Measurements from ENCODE around the gene STXBP6. TPM values are rescaled to one million over a fixed set of nuclear protein-coding genes. Genes with fewer than 3 reads are reported as not detected.

Gene STXBP6
- total RNA-seq, 1 donor from 2014 or later, result 27.4 TPM

DNA sequence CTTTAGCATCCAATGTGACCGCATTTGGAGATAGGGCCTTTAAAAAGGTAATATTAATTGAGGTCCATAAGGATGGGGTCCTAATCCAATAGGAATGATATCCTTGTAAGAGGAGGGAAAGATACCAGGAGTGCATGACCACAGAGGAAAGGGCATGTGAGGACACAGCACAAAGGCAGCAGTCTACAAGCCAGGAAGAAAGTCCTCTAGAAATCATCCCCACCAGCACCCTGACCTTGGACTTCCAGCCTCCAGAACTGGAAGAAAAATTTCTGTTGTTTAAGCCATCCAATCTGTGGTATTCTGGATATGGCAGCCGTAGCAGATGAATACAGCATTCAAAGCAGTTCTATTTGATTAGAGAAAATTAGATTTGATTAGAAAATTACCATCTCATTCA, 145.4 kb downstream of the STXBP6 start:
- H3K9me3 ChIP-seq, result no peaks in the 10 kb centered on the region
- no peak overlapping the region for H3K27ac ChIP-seq
- H3K27me3 ChIP-seq, result no peaks in the 10 kb centered on the region
- DNase-seq, result no peak
- no peaks in the 10 kb centered on the region for H3K36me3 ChIP-seq
- TF ChIP-seq CTCF (IDR thresholded peaks at IDR 0.05), result no peak
- intact Hi-C loops (cut with DNase I), result no loop called here
- ATAC-seq, result no peak
- H3K4me3 ChIP-seq, result no peak overlapping the region
- no peaks in the 10 kb centered on the region for H3K4me1 ChIP-seq

DNA sequence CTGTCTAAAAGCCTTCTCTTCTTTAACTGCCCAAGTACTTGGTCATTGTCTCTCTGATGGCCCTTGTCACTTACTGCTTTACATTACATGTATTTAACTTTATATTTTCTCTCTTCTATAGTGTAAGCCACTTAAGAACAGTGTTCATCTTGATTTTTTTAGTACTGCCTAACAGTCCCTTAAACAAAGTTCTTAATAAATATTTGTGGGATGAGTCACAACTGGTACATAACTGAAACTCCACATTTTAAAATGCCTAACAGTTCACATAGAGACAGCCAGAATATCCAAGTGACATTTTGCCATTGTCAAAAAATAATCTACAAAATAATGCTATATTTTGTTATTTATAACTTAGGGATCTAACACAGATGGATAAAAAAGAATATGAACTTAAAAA, 146.6 kb downstream of the STXBP6 start:
- ATAC-seq, result no peak
- intact Hi-C loops (cut with DNase I), result no loop called here

GRCh38 chr14:24900269-24901100, 149.5 kb downstream of the STXBP6 start:
- Histone ChIP-seq H3K27ac (no peak overlapping the region), H3K4me3 (no peak overlapping the region), H3K36me3 (no peaks in the 10 kb centered on the region), H3K4me1 (no peaks in the 10 kb centered on the region), H3K9me3 (no peaks in the 10 kb centered on the region), H3K27me3 (no peaks in the 10 kb centered on the region)
- DNase-seq (no peak), ATAC-seq (no peak)
- TF ChIP-seq CTCF (IDR thresholded peaks at IDR 0.05), result no peak
- intact Hi-C loops (cut with DNase I), result no loop called here

More for the DNA sequence above, 146.6 kb downstream of the STXBP6 start:
- TF ChIP-seq CTCF (IDR thresholded peaks at IDR 0.05), result no peak
- Histone ChIP-seq H3K27ac (no peak overlapping the region), H3K9me3 (no peaks in the 10 kb centered on the region), H3K27me3 (no peaks in the 10 kb centered on the region), H3K4me1 (no peaks in the 10 kb centered on the region), H3K36me3 (no peaks in the 10 kb centered on the region), H3K4me3 (no peak overlapping the region)
- no peak for DNase-seq

DNA sequence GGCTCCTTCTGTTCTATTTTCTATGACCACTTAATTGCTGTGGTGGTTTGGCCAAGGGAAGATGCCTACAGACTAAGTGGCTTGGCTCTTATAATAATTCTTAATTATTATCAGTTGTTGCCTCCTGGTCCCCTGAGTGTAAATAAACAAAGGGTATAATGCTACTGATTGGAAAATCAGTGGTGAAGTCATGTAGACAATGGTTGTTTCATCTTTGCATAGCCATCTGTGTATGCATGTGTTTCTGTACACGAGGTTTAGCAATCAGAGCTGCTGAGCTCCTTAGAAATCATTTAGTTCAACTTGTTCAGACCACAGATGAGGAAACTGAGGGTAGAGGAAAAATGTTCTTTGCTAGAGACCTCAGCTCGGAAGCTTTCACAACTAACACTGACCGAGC, 152.2 kb downstream of the STXBP6 start:
- ATAC-seq (no peak), DNase-seq (no peak)
- Histone ChIP-seq H3K4me3 (no peak overlapping the region), H3K36me3 (no peaks in the 10 kb centered on the region), H3K4me1 (peaks cover 3% of the 10 kb centered on the region), H3K27ac (no peak overlapping the region), H3K27me3 (no peaks in the 10 kb centered on the region), H3K9me3 (no peaks in the 10 kb centered on the region)
- TF ChIP-seq CTCF (IDR thresholded peaks at IDR 0.05), result no peak
- intact Hi-C loops (cut with DNase I), result no loop called here

- H3K36me3 ChIP-seq, result no peaks in the 10 kb centered on the region
- H3K9me3 ChIP-seq, result peaks cover 5% of the 10 kb centered on the region
- no peak for ATAC-seq
- DNase-seq, result no peak
- H3K27ac ChIP-seq, result no peak overlapping the region
- peaks cover 3% of the 10 kb centered on the region for H3K4me1 ChIP-seq
- intact Hi-C loops (cut with DNase I), result no loop called here
- no peak overlapping the region for H3K4me3 ChIP-seq
- no peaks in the 10 kb centered on the region for H3K27me3 ChIP-seq
- TF ChIP-seq CTCF (IDR thresholded peaks at IDR 0.05), result no peak
Observed at GRCh38 chr14:24895622-24896021, 154.3 kb downstream of the STXBP6 start.
